Fibroblast of skin of back (primary cell): Measurements from ENCODE around the gene PSMC4.
A peak's percentile ranks its signal among the peaks of the same experiment; 100 is the strongest.

Source experiments
- DNase-seq: peaks from one replicate; pipeline ENCODE4 v3.0.0-alpha.2; 2013

PSMC4 gene

DNA sequence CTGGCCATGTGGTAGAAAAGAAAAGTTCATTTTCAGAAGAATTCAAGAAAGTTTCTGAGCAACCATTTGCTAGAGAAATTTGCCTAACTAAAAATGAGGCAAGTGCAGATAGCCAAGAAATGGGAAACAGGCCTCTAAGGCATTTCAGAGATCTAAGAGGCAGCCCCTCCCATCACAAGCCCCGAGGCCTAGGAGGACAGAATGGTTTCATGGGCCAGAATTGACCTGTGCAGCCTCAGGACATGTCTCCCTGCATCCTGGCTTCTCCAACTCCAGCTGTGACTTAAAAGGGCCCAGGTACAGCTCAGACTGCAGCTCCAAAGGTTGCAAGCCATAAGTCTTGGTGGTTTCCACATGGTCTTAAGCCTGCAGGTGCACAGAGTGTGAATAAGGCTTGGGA is 22.6 kb downstream of the PSMC4 start:
- no peak for DNase-seq

DNA sequence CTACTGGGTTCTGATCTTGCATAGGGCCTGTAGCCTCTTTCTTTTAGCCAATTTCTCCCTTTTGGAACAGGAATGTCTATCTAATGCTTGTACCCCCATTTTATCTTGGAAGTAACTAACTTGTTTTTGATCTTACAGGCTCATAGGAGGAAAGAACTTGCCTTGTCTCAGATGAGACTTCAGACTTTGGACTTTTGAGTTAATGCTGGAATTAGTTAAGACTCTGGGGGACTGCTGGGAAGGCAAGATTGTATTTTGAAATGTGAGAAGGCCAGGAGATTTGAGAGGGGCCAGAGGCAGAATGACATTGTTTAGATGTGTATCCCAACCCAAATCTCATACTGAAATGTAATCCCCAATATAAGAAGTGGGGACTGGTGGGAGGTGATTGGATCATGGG is 23.4 kb downstream of the PSMC4 start:
- DNase-seq: no peak

DNA sequence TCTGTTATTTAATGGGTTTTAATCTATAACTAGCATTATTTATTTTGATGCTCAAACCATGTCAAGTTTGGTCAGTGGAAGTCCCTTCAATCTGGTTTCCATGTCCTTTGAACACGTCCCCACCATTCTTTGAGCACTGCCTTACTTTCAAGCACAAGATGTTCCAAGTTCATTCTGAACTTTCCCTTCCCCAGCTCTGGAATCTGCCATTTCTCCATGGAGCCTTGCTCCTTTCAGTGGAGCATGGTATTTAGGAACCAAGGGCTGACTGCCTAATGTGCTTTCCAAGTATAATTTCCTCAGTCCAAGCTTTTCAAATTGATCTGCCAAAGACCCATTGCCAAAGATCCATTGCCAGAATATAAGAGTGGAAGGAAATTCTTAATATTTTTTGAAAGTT is 24.8 kb downstream of the PSMC4 start:
- no peak for DNase-seq

DNA sequence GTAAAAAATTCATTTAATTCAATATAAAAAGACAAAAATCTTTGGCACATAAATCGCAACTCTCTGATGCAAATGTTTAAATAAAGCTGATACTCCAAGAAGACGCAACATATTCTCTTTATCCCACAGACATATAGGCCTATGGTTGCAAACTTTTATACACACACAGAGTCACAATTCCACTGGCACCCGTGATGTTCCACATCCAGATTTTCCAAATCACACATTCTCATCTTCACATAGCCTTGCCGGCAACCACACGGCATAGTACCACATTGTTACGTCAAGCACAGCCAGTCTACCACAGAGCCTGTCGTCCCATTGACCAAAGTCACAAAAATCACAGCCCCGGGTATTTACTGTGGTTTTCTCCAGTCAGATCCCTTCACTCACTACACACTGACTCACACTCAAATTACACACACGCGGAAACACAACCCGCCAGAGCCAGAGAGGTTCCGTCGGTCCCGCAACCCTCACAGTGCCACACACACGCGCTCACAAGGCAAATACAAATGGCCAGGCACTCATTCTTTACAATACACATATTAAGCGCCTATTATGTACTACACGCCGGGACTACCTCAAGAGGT is 25.3 kb downstream of the PSMC4 start:
- DNase-seq: peak; percentile 71

DNA sequence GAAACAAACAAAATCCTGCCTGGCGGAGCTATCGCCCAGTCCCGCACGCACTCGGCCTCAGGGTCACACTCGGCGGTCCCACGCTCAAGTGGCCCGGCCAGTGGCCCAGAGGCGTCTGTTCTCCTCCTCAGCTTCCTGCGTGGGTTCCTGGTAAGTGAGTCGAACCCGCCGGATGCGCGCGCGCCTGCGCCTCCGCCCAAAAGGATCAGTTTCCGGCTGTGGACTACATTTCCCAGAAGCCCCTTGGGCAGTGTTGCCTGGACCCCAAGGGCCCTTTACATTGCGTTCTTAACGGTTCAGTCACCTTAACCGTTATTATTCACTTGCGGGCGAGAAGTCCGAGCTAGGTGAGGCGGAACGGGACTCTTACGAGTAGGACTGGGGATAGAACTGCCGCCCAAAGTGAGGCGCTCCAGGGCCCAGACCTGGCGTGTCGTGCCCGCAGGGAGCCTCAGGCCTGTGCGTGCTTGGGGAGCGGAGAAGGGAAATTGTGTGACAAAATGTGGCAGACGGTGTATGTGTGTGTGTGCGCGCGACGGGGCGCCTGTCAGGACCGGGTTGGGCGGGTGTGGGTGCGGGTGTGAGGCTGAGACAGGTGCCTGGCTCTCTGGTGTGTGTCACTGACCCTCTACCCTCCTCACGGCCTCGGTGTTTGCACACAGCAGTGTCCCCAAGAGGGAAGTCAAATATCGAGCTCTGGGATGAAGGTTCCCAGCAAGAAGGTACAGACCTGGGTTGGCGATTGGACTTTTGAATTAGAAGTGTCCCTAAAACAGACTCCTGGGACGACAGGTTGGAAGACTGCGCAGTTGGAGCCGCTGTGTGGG is 26.1 kb downstream of the PSMC4 start, which contains the start of gene ZNF546:
Gene ZNF546, plus strand, starts transcription at position 250 of the 827 bp plus-strand sequence. CDS start 1,267 bp downstream, outside the sequence.
- peak; percentile 90 for DNase-seq

DNA sequence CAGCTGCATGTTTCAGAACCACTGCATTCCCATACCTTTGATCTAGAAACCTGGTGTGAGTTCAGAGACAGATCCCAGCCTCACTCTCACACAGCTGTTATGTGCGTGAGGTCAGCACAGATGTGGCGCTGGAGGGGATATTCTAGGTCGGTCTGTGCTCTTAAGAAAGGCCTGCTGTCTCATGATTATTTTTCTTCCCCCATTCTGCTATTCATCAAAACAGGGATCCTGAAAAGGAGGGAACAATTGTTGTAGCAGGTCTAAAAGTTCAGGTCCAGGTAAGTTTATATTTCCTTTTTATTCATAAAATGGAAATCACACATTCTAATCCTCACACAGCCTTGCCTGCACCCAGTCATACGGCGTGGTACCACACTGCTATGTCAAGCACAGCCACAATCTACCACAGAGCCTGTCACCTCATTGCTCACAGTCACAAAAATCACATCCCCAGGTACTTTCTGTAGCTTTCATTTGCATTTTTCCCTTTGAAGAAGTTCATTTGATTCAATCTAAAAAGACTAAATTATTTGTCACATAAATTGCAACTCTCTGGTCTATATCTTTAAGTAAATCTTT is 26.8 kb downstream of the PSMC4 start:
- DNase-seq: no peak

DNA sequence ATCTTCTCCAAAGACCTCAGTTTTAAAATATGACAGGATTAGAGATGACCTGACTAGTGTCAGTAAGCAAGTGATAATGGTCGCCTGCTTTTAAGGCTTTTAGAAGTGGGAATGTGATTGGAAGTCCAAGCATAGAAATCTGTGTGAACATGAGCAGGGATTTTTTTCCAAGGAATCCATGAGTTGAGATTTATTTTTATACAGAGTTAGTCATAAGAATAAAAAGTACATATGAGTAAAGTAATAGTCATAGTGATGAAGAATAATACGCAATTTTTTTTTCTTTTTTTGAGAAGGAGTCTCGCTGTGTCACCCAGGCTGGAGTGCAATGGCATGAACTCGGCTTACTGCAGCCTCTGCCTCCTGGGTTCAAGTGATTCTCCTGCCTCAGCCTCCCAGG is 27.5 kb downstream of the PSMC4 start:
- DNase-seq: peak; percentile 65

DNA sequence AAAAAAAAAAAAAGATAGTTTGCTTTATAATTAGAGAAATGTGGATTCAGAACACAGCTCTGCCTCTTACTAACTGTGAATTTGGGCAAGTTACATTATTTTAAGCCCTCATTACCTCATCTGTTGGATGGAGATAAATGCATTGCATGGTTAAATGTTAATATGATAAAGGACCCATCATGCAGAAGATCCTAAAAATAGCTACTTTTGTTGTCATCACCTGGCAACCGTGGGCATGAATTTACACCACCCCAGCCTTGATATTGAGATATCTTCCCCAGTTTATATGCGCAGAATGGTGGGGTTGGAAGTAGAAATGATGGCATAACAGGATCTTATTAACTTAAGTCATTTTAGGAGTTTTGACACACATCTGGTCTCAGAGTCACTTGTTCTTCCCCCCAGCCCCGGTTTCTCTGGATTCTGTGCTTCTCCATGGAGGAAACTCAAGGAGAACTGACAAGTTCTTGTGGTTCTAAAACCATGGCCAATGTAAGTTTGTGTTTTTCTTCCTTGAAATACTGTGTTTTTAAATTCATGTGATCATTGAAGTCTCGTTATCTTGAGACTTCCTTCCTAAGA is 34.8 kb downstream of the PSMC4 start:
- DNase-seq: no peak

DNA sequence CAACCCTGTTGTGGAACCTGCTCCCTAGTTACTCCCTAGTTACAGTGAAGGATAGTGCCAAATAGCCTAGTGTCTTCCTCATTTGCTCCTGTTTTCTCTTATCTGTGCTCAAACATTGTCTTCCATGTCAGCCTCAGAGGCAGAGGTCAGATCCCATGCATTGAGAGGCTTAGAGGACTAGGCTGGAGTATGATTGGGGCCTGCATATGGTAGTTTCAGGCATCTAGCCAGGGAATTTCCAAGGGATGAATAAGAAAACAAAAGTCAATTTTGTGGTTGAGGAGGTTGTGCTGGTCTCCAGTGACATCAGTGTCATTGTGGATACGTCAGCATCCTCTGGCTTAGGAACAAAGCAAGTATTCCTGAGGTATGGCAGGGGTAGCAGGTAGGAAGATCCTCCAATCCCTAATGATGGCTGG is 35.3 kb downstream of the PSMC4 start:
- DNase-seq: peak; percentile 82

DNA sequence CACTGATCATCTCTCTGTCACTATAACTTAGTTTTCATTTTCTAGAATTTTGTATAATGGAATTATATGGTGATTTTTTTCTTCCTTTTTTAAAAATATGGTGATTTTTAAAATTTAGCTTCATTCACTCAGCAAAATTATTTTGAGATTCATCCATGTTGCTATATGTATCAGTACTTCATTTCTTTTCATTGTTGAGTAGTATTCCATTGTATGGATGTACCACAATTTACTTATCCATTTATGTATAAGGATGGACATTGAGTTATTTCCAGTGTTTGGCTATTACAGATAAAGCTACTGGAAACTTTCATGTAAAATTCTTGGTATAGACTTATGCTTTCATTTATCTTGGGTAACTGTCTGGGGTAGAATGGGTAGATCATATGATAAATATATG is 38.7 kb downstream of the PSMC4 start:
- DNase-seq: no peak

DNA sequence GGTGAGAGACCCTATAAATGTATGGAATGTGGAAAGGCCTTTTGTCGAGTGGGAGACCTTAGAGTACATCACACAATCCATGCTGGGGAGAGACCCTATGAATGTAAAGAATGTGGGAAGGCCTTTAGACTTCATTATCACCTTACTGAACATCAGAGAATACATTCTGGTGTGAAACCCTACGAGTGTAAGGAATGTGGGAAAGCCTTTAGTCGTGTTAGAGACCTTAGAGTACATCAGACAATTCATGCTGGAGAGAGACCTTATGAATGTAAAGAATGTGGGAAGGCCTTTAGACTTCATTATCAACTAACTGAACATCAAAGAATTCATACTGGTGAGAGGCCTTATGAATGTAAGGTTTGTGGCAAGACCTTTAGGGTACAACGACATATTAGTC is 43.0 kb downstream of the PSMC4 start:
- DNase-seq: no peak

DNA sequence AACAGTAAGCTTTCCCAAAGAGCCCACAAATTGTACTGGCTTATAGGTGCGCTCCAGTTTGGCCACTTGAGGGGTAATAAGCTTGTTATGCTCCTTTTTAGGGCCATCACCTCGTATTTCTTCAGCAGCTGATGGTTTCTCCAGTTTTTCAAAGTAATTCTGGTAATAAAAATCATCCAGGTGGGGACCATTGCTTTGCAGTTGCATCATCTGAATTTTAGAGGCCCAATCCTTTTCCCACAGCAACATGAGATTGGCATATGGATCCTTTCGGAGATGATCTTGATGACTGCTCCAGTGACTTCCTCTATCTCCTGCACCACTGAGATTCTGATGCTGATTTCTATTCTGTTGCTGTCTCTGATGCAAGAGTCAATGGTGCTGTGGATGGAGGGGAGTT is 53.0 kb downstream of the PSMC4 start:
- no peak for DNase-seq

DNA sequence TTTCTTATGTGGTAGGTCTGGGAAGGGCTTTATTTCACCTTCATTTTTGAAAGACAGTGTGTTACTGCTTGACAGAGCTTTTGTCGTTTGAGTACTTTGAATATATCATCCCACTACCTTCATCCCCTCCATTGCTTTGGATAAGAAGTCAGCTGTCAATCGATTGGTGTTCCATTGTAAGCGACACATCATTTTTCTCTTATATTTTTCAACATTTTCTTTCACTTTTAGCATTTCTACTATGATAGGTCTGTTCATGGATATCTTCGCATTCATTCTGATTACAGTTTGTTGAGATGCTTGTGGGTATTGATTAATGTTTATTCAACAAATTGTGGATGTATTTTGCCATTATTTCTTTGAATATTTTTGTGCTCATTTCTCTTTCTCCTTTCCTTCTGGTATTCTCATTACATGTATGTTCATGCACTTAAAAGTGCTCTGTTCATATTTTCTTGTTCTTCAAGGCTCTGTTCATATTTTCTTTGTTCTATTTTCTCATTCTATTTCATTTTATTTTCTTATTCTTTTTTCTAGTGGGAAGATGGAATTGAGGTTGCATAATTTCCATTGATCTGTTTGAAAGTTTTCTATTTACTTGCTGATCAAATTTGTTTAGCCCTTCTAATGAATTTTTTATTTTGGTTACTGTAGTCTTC is 55.1 kb downstream of the PSMC4 start:
- DNase-seq: no peak

DNA sequence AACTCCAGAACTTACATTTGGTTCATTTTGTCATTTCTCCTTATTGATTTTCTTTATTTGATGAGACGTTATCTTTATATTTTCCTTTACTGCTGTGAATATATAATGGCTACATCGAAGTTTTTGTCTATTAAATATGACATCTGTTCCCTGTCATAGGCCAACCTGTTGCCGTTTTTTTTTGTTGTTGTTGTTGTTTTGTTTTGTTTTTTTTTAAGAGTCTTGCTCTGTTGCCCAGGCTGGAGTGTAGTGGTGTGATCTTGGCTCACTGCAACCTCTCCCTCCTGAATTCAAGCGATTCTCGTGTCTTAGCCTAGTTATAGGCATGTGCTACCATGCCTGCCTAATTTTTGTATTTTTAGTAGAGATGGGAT is 55.6 kb downstream of the PSMC4 start:
- DNase-seq: no peak
